Measurements from ENCODE around the gene ADCY2.

GRCh38 chr5:7659420-7659819 lies 263.5 kb downstream of the ADCY2 start:
- TF ChIP-seq CTCF (IDR thresholded peaks at IDR 0.05; ENCODE audit: low read depth, low read length, poor library complexity, severe bottlenecking): no peak
- no peak for TF ChIP-seq EZH2phosphoT487 (IDR thresholded peaks at IDR 0.05; ENCODE audit: borderline replicate concordance, low read length)

Measured in DOHH2 (cell line).